Measurements from ENCODE around the gene TGFBR2.

TGFBR2 gene

GRCh38 chr3:30690199-30690598 lies 83.8 kb downstream of the TGFBR2 start:
- DNase-seq (ENCODE audit: low read depth) = no peak
- no peak overlapping the region for H3K4me3 ChIP-seq (ENCODE audit: control insufficient read depth, low read depth, low read length)
- no peak for TF ChIP-seq CTCF (conservative IDR thresholded peaks at IDR 0.05; ENCODE audit: control insufficient read depth, insufficient read depth, low read depth, low read length)

GRCh38 chr3:30691249-30691880 lies 85.0 kb downstream of the TGFBR2 start:
- H3K4me3 ChIP-seq (ENCODE audit: control insufficient read depth, low read depth, low read length) = no peak overlapping the region
- no peak for TF ChIP-seq CTCF (conservative IDR thresholded peaks at IDR 0.05; ENCODE audit: control insufficient read depth, insufficient read depth, low read depth, low read length)
- DNase-seq (ENCODE audit: low read depth) = no peak

DNA sequence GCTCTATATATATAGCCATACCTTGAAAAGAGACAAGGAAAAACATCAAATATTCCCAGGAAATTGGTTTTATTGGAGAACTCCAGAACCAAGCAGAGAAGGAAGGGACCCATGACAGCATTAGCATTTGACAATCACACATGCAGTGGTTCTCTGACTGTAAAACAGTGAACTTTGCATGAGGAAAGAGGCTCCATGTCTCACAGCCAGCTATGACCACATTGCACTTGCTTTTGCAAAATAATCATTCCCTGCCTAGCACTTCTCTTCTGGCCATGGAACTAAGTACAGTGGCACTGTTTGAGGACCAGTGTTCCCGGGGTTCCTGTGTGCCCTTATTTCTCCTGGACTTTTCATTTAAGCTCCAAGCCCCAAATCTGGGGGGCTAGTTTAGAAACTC lies 85.5 kb downstream of the TGFBR2 start:
- no peak for TF ChIP-seq CTCF (conservative IDR thresholded peaks at IDR 0.05; ENCODE audit: control insufficient read depth, insufficient read depth, low read depth, low read length)
- no peak for DNase-seq (ENCODE audit: low read depth)

GRCh38 chr3:30692498-30693130 lies 86.2 kb downstream of the TGFBR2 start:
- H3K4me3 ChIP-seq (ENCODE audit: control insufficient read depth, low read depth, low read length) = no peak overlapping the region
- DNase-seq (ENCODE audit: low read depth) = no peak
- no peak for TF ChIP-seq CTCF (conservative IDR thresholded peaks at IDR 0.05; ENCODE audit: control insufficient read depth, insufficient read depth, low read depth, low read length)

More for the DNA sequence above, 85.5 kb downstream of the TGFBR2 start:
- no peak overlapping the region for H3K4me3 ChIP-seq (ENCODE audit: control insufficient read depth, low read depth, low read length)

GRCh38 chr3:30693470-30694120 lies 87.2 kb downstream of the TGFBR2 start:
- no peak overlapping the region for H3K4me3 ChIP-seq (ENCODE audit: control insufficient read depth, low read depth, low read length)
- TF ChIP-seq CTCF (conservative IDR thresholded peaks at IDR 0.05; ENCODE audit: control insufficient read depth, insufficient read depth, low read depth, low read length) = peak; percentile 85
- peak; percentile 74 for DNase-seq (ENCODE audit: low read depth)

DNA sequence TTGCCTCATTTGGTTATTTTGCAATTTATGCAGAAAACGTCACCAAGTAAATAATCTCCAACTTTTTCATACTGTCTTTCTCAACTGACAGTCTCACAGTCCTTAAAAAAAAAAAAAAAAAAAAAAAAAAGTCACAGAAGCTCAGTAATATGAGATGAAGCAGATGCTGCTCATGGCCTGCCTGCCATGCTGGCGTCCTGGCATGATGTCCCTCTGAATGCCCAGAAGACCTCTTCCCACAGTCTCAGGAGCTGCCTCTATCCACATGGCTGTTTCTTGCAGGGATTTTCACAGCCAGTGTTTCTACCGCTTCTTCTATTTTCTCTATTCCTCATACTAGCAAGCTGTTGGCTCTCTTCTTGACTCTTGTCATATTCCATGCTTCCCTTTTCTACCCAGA lies 87.7 kb downstream of the TGFBR2 start:
- DNase-seq (ENCODE audit: low read depth) = no peak
- H3K4me3 ChIP-seq (ENCODE audit: control insufficient read depth, low read depth, low read length) = no peak overlapping the region
- no peak for TF ChIP-seq CTCF (conservative IDR thresholded peaks at IDR 0.05; ENCODE audit: control insufficient read depth, insufficient read depth, low read depth, low read length)
